A673 (cell line): Measurements from ENCODE around the gene KDR. TPM values are rescaled to one million over a fixed set of nuclear protein-coding genes. Genes with fewer than 3 reads are reported as not detected.

Experiments used
- BruUV-seq: library from RNA; stranded (reverse); fragments of 400-500 nt; replicated peaks from 2 replicates; lab custom pipeline; 2021; lab: Mats Ljungman, UMichigan
- CTCF ChIA-PET: fragments of 300-600 bp; sonication (Branson Sonifier 250); formaldehyde crosslinking; loops from one replicate; lab custom pipeline; 2022; ENCODE audit warnings: antibody characterized with exemption; lab: Charles Lee
- POLR2A ChIA-PET: fragments of 300-600 bp; sonication (Branson Sonifier 250); formaldehyde crosslinking; loops from one replicate; lab custom pipeline; 2022; ENCODE audit warnings: antibody characterized with exemption; ENCODE audit not compliant: low non-redundant PET; lab: Charles Lee
- DNase-seq: peaks from one replicate; pipeline ENCODE4 v3.0.0-alpha.2; 2015; ENCODE audit warnings: low spot score
- H3K27ac ChIP-seq: fragments of 200-600 bp; sonication (generic); 2 replicates; pipeline ENCODE4 v1.5.1; 2016; ENCODE audit warnings: mixed run types, low read depth, mild to moderate bottlenecking, mixed read lengths, antibody characterized with exemption, low read length; ENCODE audit not compliant: poor library complexity, severe bottlenecking
- H3K27me3 ChIP-seq: fragments of 200-600 bp; sonication (generic); replicated peaks from 2 replicates; pipeline ENCODE4 v1.6.1; 2017; ENCODE audit warnings: mixed run types, low read depth, mild to moderate bottlenecking, mixed read lengths, antibody characterized with exemption, low read length; ENCODE audit not compliant: insufficient read depth, poor library complexity
- H3K36me3 ChIP-seq: fragments of 200-600 bp; sonication (generic); 2 replicates; pipeline ENCODE4 v1.6.1; 2016; ENCODE audit warnings: mixed run types, mild to moderate bottlenecking, mixed read lengths, antibody characterized with exemption, low read length; ENCODE audit not compliant: insufficient read depth, poor library complexity, severe bottlenecking
- H3K4me1 ChIP-seq: fragments of 200-600 bp; sonication (generic); 2 replicates; pipeline ENCODE4 v1.6.1; 2017; ENCODE audit warnings: mixed run types, mild to moderate bottlenecking, mixed read lengths, antibody characterized with exemption, low read length; ENCODE audit not compliant: insufficient read depth, poor library complexity, severe bottlenecking
- H3K4me3 ChIP-seq: fragments of 200-600 bp; sonication (generic); 2 replicates; pipeline ENCODE4 v1.5.1; 2016; ENCODE audit warnings: low read depth, mixed run types, mild to moderate bottlenecking, mixed read lengths, low read length; ENCODE audit not compliant: poor library complexity, severe bottlenecking
- H3K9me3 ChIP-seq: fragments of 200-600 bp; sonication (generic); 2 replicates; pipeline ENCODE4 v1.6.1; 2016; ENCODE audit warnings: mixed run types, low read depth, mild to moderate bottlenecking, mixed read lengths, antibody characterized with exemption, low read length; ENCODE audit not compliant: poor library complexity, severe bottlenecking
- EZH2 ChIP-seq: fragments of 200-600 bp; sonication (generic); IDR thresholded peaks from 2 replicates; pipeline ENCODE4 v1.6.1; 2017; ENCODE audit warnings: borderline replicate concordance, low read depth, mild to moderate bottlenecking, mixed read lengths, antibody characterized with exemption, low read length; ENCODE audit not compliant: poor library complexity, severe bottlenecking
- intact Hi-C: fragments of 100-400 bp; cut with micrococcal nuclease; formaldehyde crosslinking; loops from one replicate; pipeline ENCODE4 v1.10.0; 2022; ENCODE audit not compliant: unreplicated experiment
- total RNA-seq: library from RNA; stranded (reverse); gene quantifications from 2 replicates; pipeline ENCODE4 v1.2.3, GENCODE V29; 2021
- TF ChIP-seq, protein P1 (sequence below): fragments of 300-800, 200-600 bp; sonication (generic); conservative IDR thresholded peaks from 2 replicates; pipeline ENCODE4 v1.5.1; 2017; ENCODE audit warnings: low read depth, mild to moderate bottlenecking, antibody characterized with exemption, low read length, moderate library complexity, mixed read lengths

KDR gene
- total RNA-seq, 1 experiment from 2014 or later: 0.47 TPM

DNA sequence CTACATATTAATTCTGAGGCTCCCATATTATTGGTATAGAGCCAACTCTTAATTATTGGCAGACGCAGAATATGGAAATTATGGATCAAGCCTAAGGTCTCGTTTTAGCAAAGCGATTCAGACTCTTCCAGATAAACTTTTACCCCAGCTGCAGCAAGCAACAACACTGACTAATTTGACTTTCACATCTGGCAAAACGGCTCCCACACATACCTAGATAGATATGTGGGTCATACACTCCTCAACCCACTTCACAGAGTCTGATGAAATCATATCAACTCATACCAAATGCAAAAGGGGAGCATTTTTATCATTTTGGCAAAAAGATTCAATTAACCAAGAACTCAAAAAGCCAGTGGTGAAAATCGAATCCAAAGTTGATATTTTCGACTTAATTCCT lies 36.3 kb upstream of the KDR start:
- H3K27me3 ChIP-seq: no peaks in the 10 kb centered on the region
- DNase-seq: no peak
- H3K36me3 ChIP-seq: no peaks in the 10 kb centered on the region
- ChIA-PET CTCF (no interaction called here), POLR2A (no interaction called here)
- no peak for TF ChIP-seq EZH2
- TF ChIP-seq, protein P1, sequence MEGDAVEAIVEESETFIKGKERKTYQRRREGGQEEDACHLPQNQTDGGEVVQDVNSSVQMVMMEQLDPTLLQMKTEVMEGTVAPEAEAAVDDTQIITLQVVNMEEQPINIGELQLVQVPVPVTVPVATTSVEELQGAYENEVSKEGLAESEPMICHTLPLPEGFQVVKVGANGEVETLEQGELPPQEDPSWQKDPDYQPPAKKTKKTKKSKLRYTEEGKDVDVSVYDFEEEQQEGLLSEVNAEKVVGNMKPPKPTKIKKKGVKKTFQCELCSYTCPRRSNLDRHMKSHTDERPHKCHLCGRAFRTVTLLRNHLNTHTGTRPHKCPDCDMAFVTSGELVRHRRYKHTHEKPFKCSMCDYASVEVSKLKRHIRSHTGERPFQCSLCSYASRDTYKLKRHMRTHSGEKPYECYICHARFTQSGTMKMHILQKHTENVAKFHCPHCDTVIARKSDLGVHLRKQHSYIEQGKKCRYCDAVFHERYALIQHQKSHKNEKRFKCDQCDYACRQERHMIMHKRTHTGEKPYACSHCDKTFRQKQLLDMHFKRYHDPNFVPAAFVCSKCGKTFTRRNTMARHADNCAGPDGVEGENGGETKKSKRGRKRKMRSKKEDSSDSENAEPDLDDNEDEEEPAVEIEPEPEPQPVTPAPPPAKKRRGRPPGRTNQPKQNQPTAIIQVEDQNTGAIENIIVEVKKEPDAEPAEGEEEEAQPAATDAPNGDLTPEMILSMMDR: no peak
- H3K4me3 ChIP-seq: no peak overlapping the region
- no peak overlapping the region for H3K27ac ChIP-seq
- intact Hi-C loops: no loop called here
- H3K9me3 ChIP-seq: no peaks in the 10 kb centered on the region
- no TSS peak for BruUV-seq
- H3K4me1 ChIP-seq: no peaks in the 10 kb centered on the region

DNA sequence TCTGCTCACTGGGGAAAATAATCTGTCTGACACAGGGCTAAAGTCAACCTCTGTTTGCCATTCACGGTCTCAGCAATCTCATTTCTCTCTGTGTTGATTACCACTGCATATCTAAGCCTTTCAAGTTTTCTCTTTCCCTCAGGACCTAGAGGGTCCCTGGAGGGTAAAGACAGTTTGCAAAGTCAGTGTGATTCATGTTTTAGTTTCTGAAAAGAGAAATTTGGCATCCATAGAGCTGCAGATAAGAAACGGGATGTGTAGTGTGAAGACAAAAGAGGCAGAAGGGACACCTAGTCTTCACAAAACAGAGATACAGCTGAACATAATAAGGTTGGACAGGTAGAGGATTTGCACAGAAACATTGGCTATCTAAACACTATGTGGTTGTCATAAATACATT lies 34.5 kb upstream of the KDR start:
- CTCF ChIA-PET: no interaction called here
- Histone ChIP-seq H3K4me3 (no peak overlapping the region), H3K36me3 (no peaks in the 10 kb centered on the region), H3K4me1 (no peaks in the 10 kb centered on the region), H3K9me3 (no peaks in the 10 kb centered on the region), H3K27me3 (no peaks in the 10 kb centered on the region), H3K27ac (no peak overlapping the region)
- no peak for DNase-seq
- POLR2A ChIA-PET: no interaction called here
- BruUV-seq: no TSS peak
- TF ChIP-seq EZH2: no peak
- TF ChIP-seq, protein P1: no peak
- intact Hi-C loops: no loop called here

DNA sequence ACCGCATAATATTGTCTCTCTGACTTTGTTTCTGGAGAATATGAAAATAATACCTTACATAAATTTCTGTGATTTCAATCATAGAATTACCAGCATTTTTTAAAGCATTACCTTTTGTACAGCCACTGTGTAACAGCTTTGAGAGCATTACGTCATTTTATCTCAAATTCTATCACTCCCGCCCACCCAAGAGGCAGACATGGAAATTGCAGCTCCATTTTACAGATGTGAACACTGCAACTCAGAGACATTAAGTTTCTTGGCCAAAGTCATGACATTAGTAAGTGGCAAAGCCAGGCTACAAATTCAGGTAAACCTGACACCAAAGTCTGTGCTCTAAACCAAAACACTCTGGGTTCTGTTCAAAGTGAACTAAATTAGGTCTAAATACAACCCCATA lies 33.6 kb upstream of the KDR start:
- CTCF ChIA-PET: no interaction called here
- Histone ChIP-seq H3K4me3 (no peak overlapping the region), H3K9me3 (no peaks in the 10 kb centered on the region), H3K27ac (no peak overlapping the region), H3K36me3 (no peaks in the 10 kb centered on the region), H3K4me1 (no peaks in the 10 kb centered on the region), H3K27me3 (no peaks in the 10 kb centered on the region)
- no peak for TF ChIP-seq EZH2
- TF ChIP-seq, protein P1: no peak
- BruUV-seq: no TSS peak
- intact Hi-C loops: no loop called here
- DNase-seq: no peak
- POLR2A ChIA-PET: no interaction called here
